Measurements from ENCODE around the gene RBKS.

Gene RBKS

GRCh38 chr2:27736031-27736889, 153.9 kb downstream of the RBKS start (continued):
- TF ChIP-seq ZNF280C (tag by site-specific recombination; IDR thresholded peaks at IDR 0.05) (no peak), EGR2 (tag by site-specific recombination; IDR thresholded peaks at IDR 0.05; ENCODE audit: low read depth) (no peak), ZNF580 (tag by site-specific recombination; IDR thresholded peaks at IDR 0.05) (no peak), ZNF112 (tag by site-specific recombination; IDR thresholded peaks at IDR 0.05) (no peak), MYNN (tag by site-specific recombination; IDR thresholded peaks at IDR 0.05; ENCODE audit: borderline replicate concordance) (no peak), ZNF19 (tag by site-specific recombination; IDR thresholded peaks at IDR 0.05; ENCODE audit: low read depth) (no peak)

- no peaks in the 10 kb centered on the region for H3K4me1 ChIP-seq (ENCODE audit: control insufficient read depth, insufficient read depth, low read length)
- no peaks in the 10 kb centered on the region for H3K36me3 ChIP-seq (ENCODE audit: control insufficient read depth in 2 of 2, insufficient read depth in 1 of 2, low read length in 2 of 2)
- no peak overlapping the region for H3K27ac ChIP-seq (ENCODE audit: extremely low read depth, low read depth, low read length)
- no peak overlapping the region for H3K4me3 ChIP-seq (ENCODE audit: low read depth, low read length)
- no peaks in the 10 kb centered on the region for H3K9me3 ChIP-seq (ENCODE audit: control insufficient read depth, insufficient read depth, low read depth, low read length)
- POLR2A ChIA-PET: no interaction called here
- CTCF ChIA-PET: interaction anchor here (1.2 kb wide), 1 partner anchor 12 kb away, joined by 4 read pairs; no protein-coding TSS in a partner anchor
- no peak for TF ChIP-seq ZSCAN4 (tag by site-specific recombination; IDR thresholded peaks at IDR 0.05)
These were observed 154.8 kb downstream of the RBKS start for GRCh38 chr2:27735263-27735904.

- Histone ChIP-seq H3K36me3 (ENCODE audit: control insufficient read depth in 2 of 2, insufficient read depth in 1 of 2, low read length in 2 of 2) (no peaks in the 10 kb centered on the region), H3K4me1 (ENCODE audit: control insufficient read depth, insufficient read depth, low read length) (no peaks in the 10 kb centered on the region), H3K27ac (ENCODE audit: extremely low read depth, low read depth, low read length) (no peak overlapping the region), H3K9me3 (ENCODE audit: control insufficient read depth, insufficient read depth, low read depth, low read length) (no peaks in the 10 kb centered on the region), H3K4me3 (ENCODE audit: low read depth, low read length) (no peak overlapping the region)
- CTCF ChIA-PET: interaction anchor here (2.7 kb wide), 1 partner anchor 11 kb away, joined by 11 read pairs; no protein-coding TSS in a partner anchor
- POLR2A ChIA-PET: no interaction called here
- no peak for TF ChIP-seq ZNF837 (tag by site-specific recombination; IDR thresholded peaks at IDR 0.05)
- TF ChIP-seq, protein P1, sequence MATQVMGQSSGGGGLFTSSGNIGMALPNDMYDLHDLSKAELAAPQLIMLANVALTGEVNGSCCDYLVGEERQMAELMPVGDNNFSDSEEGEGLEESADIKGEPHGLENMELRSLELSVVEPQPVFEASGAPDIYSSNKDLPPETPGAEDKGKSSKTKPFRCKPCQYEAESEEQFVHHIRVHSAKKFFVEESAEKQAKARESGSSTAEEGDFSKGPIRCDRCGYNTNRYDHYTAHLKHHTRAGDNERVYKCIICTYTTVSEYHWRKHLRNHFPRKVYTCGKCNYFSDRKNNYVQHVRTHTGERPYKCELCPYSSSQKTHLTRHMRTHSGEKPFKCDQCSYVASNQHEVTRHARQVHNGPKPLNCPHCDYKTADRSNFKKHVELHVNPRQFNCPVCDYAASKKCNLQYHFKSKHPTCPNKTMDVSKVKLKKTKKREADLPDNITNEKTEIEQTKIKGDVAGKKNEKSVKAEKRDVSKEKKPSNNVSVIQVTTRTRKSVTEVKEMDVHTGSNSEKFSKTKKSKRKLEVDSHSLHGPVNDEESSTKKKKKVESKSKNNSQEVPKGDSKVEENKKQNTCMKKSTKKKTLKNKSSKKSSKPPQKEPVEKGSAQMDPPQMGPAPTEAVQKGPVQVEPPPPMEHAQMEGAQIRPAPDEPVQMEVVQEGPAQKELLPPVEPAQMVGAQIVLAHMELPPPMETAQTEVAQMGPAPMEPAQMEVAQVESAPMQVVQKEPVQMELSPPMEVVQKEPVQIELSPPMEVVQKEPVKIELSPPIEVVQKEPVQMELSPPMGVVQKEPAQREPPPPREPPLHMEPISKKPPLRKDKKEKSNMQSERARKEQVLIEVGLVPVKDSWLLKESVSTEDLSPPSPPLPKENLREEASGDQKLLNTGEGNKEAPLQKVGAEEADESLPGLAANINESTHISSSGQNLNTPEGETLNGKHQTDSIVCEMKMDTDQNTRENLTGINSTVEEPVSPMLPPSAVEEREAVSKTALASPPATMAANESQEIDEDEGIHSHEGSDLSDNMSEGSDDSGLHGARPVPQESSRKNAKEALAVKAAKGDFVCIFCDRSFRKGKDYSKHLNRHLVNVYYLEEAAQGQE (tag by site-specific recombination; IDR thresholded peaks at IDR 0.05): no peak
- no peak for TF ChIP-seq ZNF473 (tag by site-specific recombination; IDR thresholded peaks at IDR 0.05)
- TF ChIP-seq ELK4 (IDR thresholded peaks at IDR 0.05; ENCODE audit: borderline replicate concordance, low read depth, low read length): no peak
- TF ChIP-seq KLF8 (tag by site-specific recombination; IDR thresholded peaks at IDR 0.05): no peak
- no peak for TF ChIP-seq HOXD13 (CRISPR knock-in tag; IDR thresholded peaks at IDR 0.05; ENCODE audit: borderline replicate concordance)
- no peak for TF ChIP-seq ZSCAN23 (tag by site-specific recombination; IDR thresholded peaks at IDR 0.05)
- TF ChIP-seq, protein P2, sequence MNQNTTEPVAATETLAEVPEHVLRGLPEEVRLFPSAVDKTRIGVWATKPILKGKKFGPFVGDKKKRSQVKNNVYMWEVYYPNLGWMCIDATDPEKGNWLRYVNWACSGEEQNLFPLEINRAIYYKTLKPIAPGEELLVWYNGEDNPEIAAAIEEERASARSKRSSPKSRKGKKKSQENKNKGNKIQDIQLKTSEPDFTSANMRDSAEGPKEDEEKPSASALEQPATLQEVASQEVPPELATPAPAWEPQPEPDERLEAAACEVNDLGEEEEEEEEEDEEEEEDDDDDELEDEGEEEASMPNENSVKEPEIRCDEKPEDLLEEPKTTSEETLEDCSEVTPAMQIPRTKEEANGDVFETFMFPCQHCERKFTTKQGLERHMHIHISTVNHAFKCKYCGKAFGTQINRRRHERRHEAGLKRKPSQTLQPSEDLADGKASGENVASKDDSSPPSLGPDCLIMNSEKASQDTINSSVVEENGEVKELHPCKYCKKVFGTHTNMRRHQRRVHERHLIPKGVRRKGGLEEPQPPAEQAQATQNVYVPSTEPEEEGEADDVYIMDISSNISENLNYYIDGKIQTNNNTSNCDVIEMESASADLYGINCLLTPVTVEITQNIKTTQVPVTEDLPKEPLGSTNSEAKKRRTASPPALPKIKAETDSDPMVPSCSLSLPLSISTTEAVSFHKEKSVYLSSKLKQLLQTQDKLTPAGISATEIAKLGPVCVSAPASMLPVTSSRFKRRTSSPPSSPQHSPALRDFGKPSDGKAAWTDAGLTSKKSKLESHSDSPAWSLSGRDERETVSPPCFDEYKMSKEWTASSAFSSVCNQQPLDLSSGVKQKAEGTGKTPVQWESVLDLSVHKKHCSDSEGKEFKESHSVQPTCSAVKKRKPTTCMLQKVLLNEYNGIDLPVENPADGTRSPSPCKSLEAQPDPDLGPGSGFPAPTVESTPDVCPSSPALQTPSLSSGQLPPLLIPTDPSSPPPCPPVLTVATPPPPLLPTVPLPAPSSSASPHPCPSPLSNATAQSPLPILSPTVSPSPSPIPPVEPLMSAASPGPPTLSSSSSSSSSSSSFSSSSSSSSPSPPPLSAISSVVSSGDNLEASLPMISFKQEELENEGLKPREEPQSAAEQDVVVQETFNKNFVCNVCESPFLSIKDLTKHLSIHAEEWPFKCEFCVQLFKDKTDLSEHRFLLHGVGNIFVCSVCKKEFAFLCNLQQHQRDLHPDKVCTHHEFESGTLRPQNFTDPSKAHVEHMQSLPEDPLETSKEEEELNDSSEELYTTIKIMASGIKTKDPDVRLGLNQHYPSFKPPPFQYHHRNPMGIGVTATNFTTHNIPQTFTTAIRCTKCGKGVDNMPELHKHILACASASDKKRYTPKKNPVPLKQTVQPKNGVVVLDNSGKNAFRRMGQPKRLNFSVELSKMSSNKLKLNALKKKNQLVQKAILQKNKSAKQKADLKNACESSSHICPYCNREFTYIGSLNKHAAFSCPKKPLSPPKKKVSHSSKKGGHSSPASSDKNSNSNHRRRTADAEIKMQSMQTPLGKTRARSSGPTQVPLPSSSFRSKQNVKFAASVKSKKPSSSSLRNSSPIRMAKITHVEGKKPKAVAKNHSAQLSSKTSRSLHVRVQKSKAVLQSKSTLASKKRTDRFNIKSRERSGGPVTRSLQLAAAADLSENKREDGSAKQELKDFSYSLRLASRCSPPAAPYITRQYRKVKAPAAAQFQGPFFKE (tag by site-specific recombination; IDR thresholded peaks at IDR 0.05; ENCODE audit: borderline replicate concordance): no peak
These were observed 155.9 kb downstream of the RBKS start for GRCh38 chr2:27734305-27734704.

All from HEK293 (cell line).